GM12801 (cell line): ENCODE data around the gene PSMD11.

ENCODE experiments used
- CTCF ChIP-seq: IDR thresholded peaks from one replicate; pipeline ENCODE4 v1.5.1; 2011; ENCODE audit warnings: control low read depth; ENCODE audit not compliant: insufficient read length; ENCODE audit errors: extremely low read depth

PSMD11 gene

GRCh38 chr17:32470405-32471167, 26.3 kb downstream of the PSMD11 start:
- no peak for TF ChIP-seq CTCF

GRCh38 chr17:32471652-32472051, 27.3 kb downstream of the PSMD11 start:
- no peak for TF ChIP-seq CTCF

- TF ChIP-seq CTCF: no peak
Measured at GRCh38 chr17:32475258-32475657, 30.9 kb downstream of the PSMD11 start.

GRCh38 chr17:32477220-32477619, 32.9 kb downstream of the PSMD11 start:
- TF ChIP-seq CTCF: no peak

- no peak for TF ChIP-seq CTCF
Measured at GRCh38 chr17:32479074-32479617, 34.8 kb downstream of the PSMD11 start.

GRCh38 chr17:32481193-32481592, 36.9 kb downstream of the PSMD11 start:
- no peak for TF ChIP-seq CTCF

- no peak for TF ChIP-seq CTCF
Measured at GRCh38 chr17:32482568-32483320, 38.4 kb downstream of the PSMD11 start.
